Psoas muscle (tissue), 8 donors: ENCODE measurements around the gene FOXP4. TPM values are rescaled to one million over a fixed set of nuclear protein-coding genes. Genes with fewer than 3 reads are reported as not detected.

Experiments used
- ATAC-seq, 4 donors: fragments of 200-7000 bp; cut with Tn5 transposase; one replicate each; pipeline ENCODE4 v1.9.1; 2020; ENCODE audit warnings: moderate library complexity in 3 of 4, mild to moderate bottlenecking in 2 of 4
- DNase-seq, 2 donors: peaks; one replicate each; pipeline ENCODE4 v3.0.0-alpha.2; 2020
- H3K27ac ChIP-seq: fragments of 200-600 bp; one replicate; pipeline ENCODE4 v1.8.0; 2022
- H3K27me3 ChIP-seq, 3 donors: fragments of 200-600 bp in 1 of 3; one replicate each; pipeline versions ENCODE4 v1.6.1 to v1.8.0; 2013 to 2022; ENCODE audit warnings: low read length in 2 of 3, mild to moderate bottlenecking in 2 of 3, moderate library complexity in 1 of 3; ENCODE audit not compliant: insufficient read depth in 3 of 3
- H3K36me3 ChIP-seq, 2 donors: fragments of 200-600 bp in 1 of 2; one replicate each; pipeline versions ENCODE4 v1.6.1 to v1.8.0; 2013 to 2022; ENCODE audit warnings: low read depth in 1 of 2, mild to moderate bottlenecking in 1 of 2, moderate library complexity in 1 of 2; ENCODE audit not compliant: insufficient read depth in 1 of 2
- H3K4me1 ChIP-seq: fragments of 200-600 bp; one replicate; pipeline ENCODE4 v1.8.0; 2022
- H3K4me3 ChIP-seq: fragments of 200-600 bp; one replicate; pipeline ENCODE4 v1.8.0; 2022; ENCODE audit warnings: mild to moderate bottlenecking
- H3K9me3 ChIP-seq: fragments of 200-600 bp; one replicate; pipeline ENCODE4 v1.8.0; 2022
- WGBS, 3 donors: extraction: QIAGEN DNeasy Blood & Tissue Kit; methylation state at CpG; one replicate each; pipeline versions ENCODE4 v1.1.6 to v1.1.7; 2013; 5-methylcytosine and 5-hydroxymethylcytosine counted together
- intact Hi-C, 2 donors: fragments of 100-400 bp; cut with DNase I; formaldehyde crosslinking; loops; one replicate each; pipeline versions ENCODE4 v1.11.0 to v1.14.2; 2022
- polyA plus RNA-seq, 3 donors: library from polyadenylated mRNA; stranded (reverse); fragments of 200-250 nt; gene quantifications; one replicate each; pipeline ENCODE4 v1.2.3, GENCODE V29; 2013
- total RNA-seq, 4 donors: library from RNA; stranded (reverse); fragmentation: NEBNext Ultra II Directional in 2 of 4; extraction: Animal tissue kit (Norgen Biotek cat#: 25700) in 2 of 4; gene quantifications; one replicate each; pipeline versions ENCODE4 v1.2.1 to v1.2.4, GENCODE V29; 2021 to 2023
- TF ChIP-seq, protein P1 (sequence below): fragments of 200-600 bp; IDR thresholded peaks from one replicate; pipeline ENCODE4 v1.8.0; 2022; ENCODE audit warnings: antibody characterized with exemption
- donor health status: healthy with polysubstance abuse.
- donor health status: DM: no; HTN: no; CAD: no; lungs with moderate emphysema.
- donor health status: Bipolar disorder and iron deficiency.
- donor health status: healthy.
- donor health status: DM: yes; HTN: yes; CAD: no.
- donor health status: DM: no; HTN: no; CAD: no.
- donor health status: DM: no; HTN: no; CAD: no.
- donor health status: DM: yes; HTN: yes; CAD: no.

FOXP4 gene
- total and polyA plus RNA-seq, 7 donors = 4.6 to 12.2 (median 7.5) TPM

DNA sequence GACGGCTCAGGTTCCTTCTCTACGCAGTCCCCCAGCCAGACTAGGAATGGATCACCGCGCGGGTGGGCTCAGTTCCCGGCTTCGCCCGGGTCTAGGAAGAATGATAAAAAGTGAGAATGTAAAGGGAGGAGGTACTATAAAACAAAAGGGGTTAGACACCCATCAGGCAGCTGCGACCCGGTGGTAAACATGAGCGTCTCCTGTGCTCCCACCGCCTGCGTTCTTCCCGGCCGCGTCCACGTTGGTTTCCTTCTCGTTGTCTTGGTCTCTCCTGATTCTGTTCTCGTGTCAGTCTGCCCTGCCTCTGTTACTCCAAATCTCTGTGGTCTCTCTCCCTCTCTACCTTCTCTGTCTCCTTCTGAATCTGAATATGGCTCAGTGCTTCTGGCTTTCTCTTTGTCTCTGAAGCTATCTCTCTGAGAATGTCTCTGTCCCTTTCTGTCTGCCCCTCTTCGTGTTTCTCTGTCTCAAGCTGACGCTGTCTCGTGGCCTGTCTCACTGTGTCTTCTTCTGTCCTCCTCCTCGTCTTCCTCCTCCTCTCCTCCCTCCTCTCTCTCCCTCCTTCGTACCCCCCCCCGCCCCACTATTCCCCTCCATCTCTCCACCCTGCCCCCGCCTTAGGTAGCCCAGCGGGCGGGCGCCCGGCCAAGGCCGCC lies 41.6 kb upstream of the FOXP4 start:
- TF ChIP-seq, protein P1, sequence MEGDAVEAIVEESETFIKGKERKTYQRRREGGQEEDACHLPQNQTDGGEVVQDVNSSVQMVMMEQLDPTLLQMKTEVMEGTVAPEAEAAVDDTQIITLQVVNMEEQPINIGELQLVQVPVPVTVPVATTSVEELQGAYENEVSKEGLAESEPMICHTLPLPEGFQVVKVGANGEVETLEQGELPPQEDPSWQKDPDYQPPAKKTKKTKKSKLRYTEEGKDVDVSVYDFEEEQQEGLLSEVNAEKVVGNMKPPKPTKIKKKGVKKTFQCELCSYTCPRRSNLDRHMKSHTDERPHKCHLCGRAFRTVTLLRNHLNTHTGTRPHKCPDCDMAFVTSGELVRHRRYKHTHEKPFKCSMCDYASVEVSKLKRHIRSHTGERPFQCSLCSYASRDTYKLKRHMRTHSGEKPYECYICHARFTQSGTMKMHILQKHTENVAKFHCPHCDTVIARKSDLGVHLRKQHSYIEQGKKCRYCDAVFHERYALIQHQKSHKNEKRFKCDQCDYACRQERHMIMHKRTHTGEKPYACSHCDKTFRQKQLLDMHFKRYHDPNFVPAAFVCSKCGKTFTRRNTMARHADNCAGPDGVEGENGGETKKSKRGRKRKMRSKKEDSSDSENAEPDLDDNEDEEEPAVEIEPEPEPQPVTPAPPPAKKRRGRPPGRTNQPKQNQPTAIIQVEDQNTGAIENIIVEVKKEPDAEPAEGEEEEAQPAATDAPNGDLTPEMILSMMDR = no peak
- ATAC-seq = peak in 3 of 4 donors; percentile 6 to 30 (median 16)
- intact Hi-C loops = no loop called here
- H3K4me1 ChIP-seq = peaks cover 17% of the 10 kb centered on the region
- DNase-seq = no peak
- H3K9me3 ChIP-seq = no peaks in the 10 kb centered on the region
- H3K36me3 ChIP-seq = no peaks in the 10 kb centered on the region
- peak overlapping the region; percentile 60 for H3K4me3 ChIP-seq
- WGBS, 3 donors = 4 to 8% (median 5%) methylated on average over 26 to 31 of the region's 31 CpGs
- peak overlapping the region; percentile 27 for H3K27ac ChIP-seq
- peaks cover 0 to 33% (median 5%) of the 10 kb centered on the region in 3 donors for H3K27me3 ChIP-seq

DNA sequence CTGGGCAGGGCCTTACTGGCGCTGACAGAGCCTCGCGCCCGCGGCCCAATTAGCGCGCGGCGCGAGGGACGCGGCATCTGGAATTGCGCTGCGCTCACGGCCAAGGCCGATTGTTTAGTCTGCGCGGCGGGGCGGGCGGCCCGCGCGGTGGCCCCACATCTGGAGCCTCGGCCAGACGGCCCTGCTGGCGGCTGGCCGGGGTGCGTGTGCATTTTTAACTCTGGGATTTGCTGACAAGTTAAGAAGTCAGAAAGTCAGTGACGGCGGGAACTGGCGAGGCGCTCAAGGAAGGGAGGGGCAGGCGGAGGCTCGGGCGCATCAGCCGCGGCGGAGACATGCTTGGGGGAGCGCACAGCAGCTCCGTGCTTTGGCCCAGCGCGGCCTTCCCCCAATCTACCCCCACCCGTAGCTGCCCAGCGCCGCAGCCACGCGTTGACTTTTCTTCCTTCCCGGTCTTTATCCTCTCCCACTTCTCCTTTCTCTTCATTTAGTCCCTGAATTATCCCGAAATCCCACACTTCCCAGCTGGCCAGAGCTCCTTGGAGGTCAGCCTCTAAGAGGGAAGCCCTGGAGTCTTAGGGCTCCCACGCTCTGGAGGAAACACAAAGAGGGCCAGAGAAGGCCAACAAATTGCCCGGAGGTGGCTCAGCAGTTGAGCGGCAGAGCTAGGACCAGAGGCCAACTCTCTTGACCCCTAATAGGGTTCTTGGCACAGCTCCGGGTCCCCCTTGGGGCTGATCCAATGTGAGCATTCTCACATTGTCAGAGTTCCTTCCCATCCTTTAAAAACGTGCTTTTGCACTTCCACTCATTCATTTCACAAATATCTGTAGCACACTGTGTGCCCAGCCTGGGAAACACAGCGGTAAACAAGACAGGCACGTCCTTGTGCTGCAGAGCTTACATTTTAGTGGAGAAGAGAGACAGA lies 40.8 kb upstream of the FOXP4 start:
- H3K36me3 ChIP-seq = no peaks in the 10 kb centered on the region
- H3K9me3 ChIP-seq = no peaks in the 10 kb centered on the region
- H3K27ac ChIP-seq = peak overlapping the region; percentile 33
- peaks cover 0 to 34% (median 5%) of the 10 kb centered on the region in 3 donors for H3K27me3 ChIP-seq
- TF ChIP-seq, protein P1 = no peak
- H3K4me3 ChIP-seq = peak overlapping the region; percentile 60
- DNase-seq = peak; percentile 78 to 86
- peaks cover 17% of the 10 kb centered on the region for H3K4me1 ChIP-seq
- peak; percentile 64 to 87 (median 79) for ATAC-seq
- intact Hi-C loops = no loop called here
- 3 to 6% (median 5%) methylated on average over 32 to 57 of the region's 57 CpGs for WGBS, 3 donors

DNA sequence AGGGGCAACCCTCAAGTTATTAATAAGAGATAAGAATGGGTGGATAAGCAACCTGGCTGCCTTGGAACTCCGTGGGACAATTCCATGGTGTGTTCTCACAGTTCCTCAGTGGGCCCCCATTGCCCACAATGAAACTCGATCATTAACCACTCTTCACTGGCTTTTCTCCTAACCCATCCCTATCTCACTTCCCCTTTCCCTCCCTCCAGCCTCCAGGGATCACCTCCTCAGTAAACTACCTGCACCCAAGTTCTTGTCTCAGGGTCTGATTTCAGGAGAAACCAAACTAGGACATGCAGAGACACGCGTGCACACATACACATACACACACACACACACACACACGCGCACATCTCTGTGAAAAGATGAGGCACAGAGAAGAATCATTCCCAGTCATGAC lies 37.7 kb upstream of the FOXP4 start:
- no peak for ATAC-seq
- DNase-seq = no peak
- intact Hi-C loops = no loop called here
- 86 to 89% (median 88%) methylated on average over 6 of the region's 6 CpGs for WGBS, 3 donors
- TF ChIP-seq, protein P1 = no peak
- H3K4me3 ChIP-seq = no peak overlapping the region
- no peaks in the 10 kb centered on the region for H3K36me3 ChIP-seq
- H3K9me3 ChIP-seq = no peaks in the 10 kb centered on the region
- peaks cover 0 to 34% (median 5%) of the 10 kb centered on the region in 3 donors for H3K27me3 ChIP-seq
- peaks cover 17% of the 10 kb centered on the region for H3K4me1 ChIP-seq
- H3K27ac ChIP-seq = no peak overlapping the region

DNA sequence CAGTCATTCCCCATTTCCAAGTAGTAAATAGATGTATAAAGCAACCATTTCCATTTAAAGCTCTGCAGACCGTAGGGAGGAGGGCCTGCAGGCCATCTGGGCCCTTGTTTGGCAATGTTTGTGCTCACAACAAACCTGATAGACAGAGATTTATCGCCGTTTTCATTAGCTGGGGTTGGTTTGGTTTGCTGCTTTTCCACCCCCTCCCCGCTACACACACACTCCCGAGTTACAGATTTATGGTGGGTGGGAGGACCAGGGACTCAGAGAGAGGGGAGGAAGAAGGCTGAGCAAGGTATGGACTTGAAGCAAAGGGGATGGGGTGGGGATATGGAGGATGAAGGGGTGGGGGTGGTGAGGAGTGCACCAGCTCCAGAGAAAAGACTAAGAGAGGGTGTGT lies 36.6 kb upstream of the FOXP4 start:
- ATAC-seq = no peak
- H3K4me1 ChIP-seq = peaks cover 10% of the 10 kb centered on the region
- H3K36me3 ChIP-seq = no peaks in the 10 kb centered on the region
- peaks cover 0 to 34% (median 5%) of the 10 kb centered on the region in 3 donors for H3K27me3 ChIP-seq
- intact Hi-C loops = no loop called here
- H3K9me3 ChIP-seq = no peaks in the 10 kb centered on the region
- no peak overlapping the region for H3K27ac ChIP-seq
- DNase-seq = no peak
- 67 to 76% (median 67%) methylated on average over 5 of the region's 5 CpGs for WGBS, 3 donors
- no peak overlapping the region for H3K4me3 ChIP-seq
- TF ChIP-seq, protein P1 = no peak
